ENCODE measurements around the gene HOXB13.

GRCh38 chr17:48730240-48730550, 1.6 kb upstream of the HOXB13 start:
- TF ChIP-seq CTCF (IDR thresholded peaks at IDR 0.05) (no peak), POLR2A (IDR thresholded peaks at IDR 0.05) (no peak)

All from right lobe of liver (tissue), 4 donors.